Hepatocyte (in vitro differentiated cells): ENCODE data around the gene DLGAP4. TPM values are rescaled to one million over a fixed set of nuclear protein-coding genes. Genes with fewer than 3 reads are reported as not detected.

Experiments used
- polyA plus RNA-seq: library from polyadenylated mRNA; unstranded; fragments of >200 nt; fragmentation: Nextera tagmentation; extraction: Ambion mirVana; gene quantifications from 2 replicates; pipeline ENCODE4 v1.2.1, GENCODE V29; 2016
- small RNA-seq: library from RNA; depleted of rRNA; stranded (forward); fragments of <200 nt; gene quantifications from one replicate; pipeline ENCODE3, GENCODE V24; 2014
- total RNA-seq: library from RNA; depleted of rRNA; stranded (reverse); fragments of >200 nt; gene quantifications from 2 replicates; pipeline ENCODE4 v1.2.3, GENCODE V29; 2014

The DLGAP4 gene
- total and polyA plus RNA-seq, 2 experiments from 2014 or later: 16.5 to 39.4 TPM

Small RNA genes lying within 50 kb of the gene (small RNA-seq; reads per million reads assigned to genes)
- gene RF00017: not detected

Other genes with a start within 250 kb of the DLGAP4 start
- 32.6 and 36.4 TPM in 2 replicates for gene EPB41L1, start 151.6 kb upstream of the DLGAP4 start, total RNA-seq
- 21.4 and 25.2 TPM in 2 replicates for gene EPB41L1, start 151.6 kb upstream of the DLGAP4 start, polyA plus RNA-seq
- 26.7 and 29.4 TPM in 2 replicates for gene AAR2, start 69.9 kb upstream of the DLGAP4 start, total RNA-seq
- 34.6 and 36.7 TPM in 2 replicates for gene AAR2, start 69.9 kb upstream of the DLGAP4 start, polyA plus RNA-seq
- gene MYL9, start 235.2 kb downstream of the DLGAP4 start, total RNA-seq: 31.8 and 46.0 TPM in 2 replicates
- gene MYL9, start 235.2 kb downstream of the DLGAP4 start, polyA plus RNA-seq: 169 and 175 TPM in 2 replicates